ENCODE measurements around the gene ASCC3. TPM values are rescaled to one million over a fixed set of nuclear protein-coding genes. Genes with fewer than 3 reads are reported as not detected.

ASCC3 gene, protein sequence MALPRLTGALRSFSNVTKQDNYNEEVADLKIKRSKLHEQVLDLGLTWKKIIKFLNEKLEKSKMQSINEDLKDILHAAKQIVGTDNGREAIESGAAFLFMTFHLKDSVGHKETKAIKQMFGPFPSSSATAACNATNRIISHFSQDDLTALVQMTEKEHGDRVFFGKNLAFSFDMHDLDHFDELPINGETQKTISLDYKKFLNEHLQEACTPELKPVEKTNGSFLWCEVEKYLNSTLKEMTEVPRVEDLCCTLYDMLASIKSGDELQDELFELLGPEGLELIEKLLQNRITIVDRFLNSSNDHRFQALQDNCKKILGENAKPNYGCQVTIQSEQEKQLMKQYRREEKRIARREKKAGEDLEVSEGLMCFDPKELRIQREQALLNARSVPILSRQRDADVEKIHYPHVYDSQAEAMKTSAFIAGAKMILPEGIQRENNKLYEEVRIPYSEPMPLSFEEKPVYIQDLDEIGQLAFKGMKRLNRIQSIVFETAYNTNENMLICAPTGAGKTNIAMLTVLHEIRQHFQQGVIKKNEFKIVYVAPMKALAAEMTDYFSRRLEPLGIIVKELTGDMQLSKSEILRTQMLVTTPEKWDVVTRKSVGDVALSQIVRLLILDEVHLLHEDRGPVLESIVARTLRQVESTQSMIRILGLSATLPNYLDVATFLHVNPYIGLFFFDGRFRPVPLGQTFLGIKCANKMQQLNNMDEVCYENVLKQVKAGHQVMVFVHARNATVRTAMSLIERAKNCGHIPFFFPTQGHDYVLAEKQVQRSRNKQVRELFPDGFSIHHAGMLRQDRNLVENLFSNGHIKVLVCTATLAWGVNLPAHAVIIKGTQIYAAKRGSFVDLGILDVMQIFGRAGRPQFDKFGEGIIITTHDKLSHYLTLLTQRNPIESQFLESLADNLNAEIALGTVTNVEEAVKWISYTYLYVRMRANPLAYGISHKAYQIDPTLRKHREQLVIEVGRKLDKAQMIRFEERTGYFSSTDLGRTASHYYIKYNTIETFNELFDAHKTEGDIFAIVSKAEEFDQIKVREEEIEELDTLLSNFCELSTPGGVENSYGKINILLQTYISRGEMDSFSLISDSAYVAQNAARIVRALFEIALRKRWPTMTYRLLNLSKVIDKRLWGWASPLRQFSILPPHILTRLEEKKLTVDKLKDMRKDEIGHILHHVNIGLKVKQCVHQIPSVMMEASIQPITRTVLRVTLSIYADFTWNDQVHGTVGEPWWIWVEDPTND (N-terminal part only)
- total RNA-seq (2014; rRNA removed; shearing (Covaris generic)) = 47.2 and 61.8 TPM in 2 replicates

DNA sequence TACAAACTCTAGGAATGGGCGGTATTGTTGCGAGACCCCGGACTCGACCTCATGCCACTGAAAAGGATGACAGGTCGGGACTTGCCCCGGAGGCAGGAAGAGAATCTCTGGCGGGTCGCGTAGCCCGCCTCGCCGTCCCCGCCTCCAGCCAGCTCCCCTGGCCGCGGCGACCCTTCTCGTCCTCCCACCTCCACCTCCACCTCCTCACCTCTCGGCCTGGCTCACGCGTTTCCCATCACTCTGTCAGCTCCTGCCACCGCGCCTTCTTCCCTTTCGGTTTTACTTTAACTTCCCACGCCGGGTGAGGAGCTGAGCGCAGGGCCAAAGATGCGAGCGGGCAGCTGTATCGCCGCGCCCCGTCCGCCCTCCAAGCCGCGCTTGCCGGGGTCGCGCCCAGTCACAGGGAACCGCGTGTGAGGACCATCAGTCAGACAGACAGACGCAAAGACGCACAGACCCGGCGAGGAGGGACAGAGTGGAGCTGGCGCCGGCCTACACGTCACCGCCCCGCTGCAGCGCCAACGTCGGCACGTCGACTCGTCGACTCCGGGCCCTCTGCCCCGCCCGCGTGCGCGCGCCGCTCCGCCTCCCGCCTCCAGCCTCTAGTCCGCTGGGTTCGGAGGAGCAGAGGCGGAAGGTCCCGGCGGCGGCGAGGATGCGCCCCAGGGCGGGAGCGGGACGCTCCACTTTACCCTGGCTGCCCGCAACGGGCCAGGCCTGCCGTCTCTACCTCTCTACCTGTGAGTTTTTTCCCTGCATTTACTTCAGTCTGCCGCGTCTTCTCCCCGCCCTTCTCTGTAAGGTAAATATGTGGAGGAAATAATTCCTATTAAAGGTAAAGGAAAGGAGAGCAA, at the start of gene ASCC3:
Gene ASCC3 (minus strand): TSS at position 477 of the 854 bp plus-strand sequence. CDS start 13,332 bp downstream, outside the sequence.
- H3K4me3 ChIP-seq = peak within 1 kb of the TSS; percentile 80
- DNase-seq (ENCODE audit: low read depth in 1 of 2, low spot score in 2 of 2) = peak; percentile 90 to 94
- peaks cover 6% of the 10 kb centered on the region for H3K36me3 ChIP-seq
- H3K9me3 ChIP-seq (replicated peaks) = no peaks in the 10 kb centered on the region
- H3K27ac ChIP-seq = peak within 1 kb of the TSS; percentile 91
- H3K27me3 ChIP-seq (replicated peaks) = no peaks in the 10 kb centered on the region
- peaks cover 12% of the 10 kb centered on the region for H3K4me1 ChIP-seq (replicated peaks)

DNA sequence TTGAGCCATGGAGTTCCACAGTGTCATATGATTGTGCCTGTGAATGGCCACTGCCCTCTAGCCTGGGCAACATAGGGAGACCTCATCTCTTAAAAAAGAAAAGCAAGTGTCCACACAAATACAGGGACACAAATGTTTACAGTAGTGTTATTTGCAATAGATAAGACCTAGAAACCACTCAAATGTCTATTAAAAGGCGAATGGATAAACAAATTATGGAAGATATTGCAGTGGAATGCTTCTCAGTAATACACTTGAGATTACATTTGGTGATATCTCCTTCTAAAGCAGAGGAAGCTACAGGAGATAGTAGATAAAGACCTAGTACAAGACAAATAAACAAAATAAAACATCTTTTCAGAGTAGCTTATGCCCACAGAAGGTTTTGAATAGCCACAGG, 44.6 kb upstream of the ASCC3 start:
- Histone ChIP-seq H3K9me3 (replicated peaks) (no peaks in the 10 kb centered on the region; the same call in 1 of the 2 replicates), H3K4me1 (replicated peaks) (no peaks in the 10 kb centered on the region; the same call in 1 of the 2 replicates), H3K27ac (no peak overlapping the region), H3K27me3 (replicated peaks) (no peaks in the 10 kb centered on the region), H3K4me3 (no peak overlapping the region), H3K36me3 (no peaks in the 10 kb centered on the region)
- no peak for DNase-seq (ENCODE audit: low read depth in 1 of 2, low spot score in 2 of 2)

- H3K27me3 ChIP-seq (replicated peaks) = no peaks in the 10 kb centered on the region
- no peak for DNase-seq (ENCODE audit: low read depth in 1 of 2, low spot score in 2 of 2)
- H3K36me3 ChIP-seq = no peaks in the 10 kb centered on the region
- H3K27ac ChIP-seq = no peak overlapping the region
- H3K4me3 ChIP-seq = no peak overlapping the region
- H3K4me1 ChIP-seq (replicated peaks) = no peaks in the 10 kb centered on the region; the same call in 1 of the 2 replicates
- no peaks in the 10 kb centered on the region; the same call in 1 of the 2 replicates for H3K9me3 ChIP-seq (replicated peaks)
These were observed 43.6 kb upstream of the ASCC3 start for GRCh38 chr6:100924534-100925227.

GRCh38 chr6:100923481-100924165, 42.5 kb upstream of the ASCC3 start:
- no peaks in the 10 kb centered on the region for H3K36me3 ChIP-seq
- H3K4me1 ChIP-seq (replicated peaks) = no peaks in the 10 kb centered on the region; the same call in 1 of the 2 replicates
- H3K27me3 ChIP-seq (replicated peaks) = no peaks in the 10 kb centered on the region
- H3K27ac ChIP-seq = no peak overlapping the region
- no peaks in the 10 kb centered on the region; the same call in 1 of the 2 replicates for H3K9me3 ChIP-seq (replicated peaks)
- H3K4me3 ChIP-seq = no peak overlapping the region
- DNase-seq (ENCODE audit: low read depth in 1 of 2, low spot score in 2 of 2) = no peak

- DNase-seq (ENCODE audit: low read depth in 1 of 2, low spot score in 2 of 2) = no peak
- H3K4me1 ChIP-seq (replicated peaks) = no peaks in the 10 kb centered on the region; the same call in 1 of the 2 replicates
- no peaks in the 10 kb centered on the region for H3K27me3 ChIP-seq (replicated peaks)
- H3K9me3 ChIP-seq (replicated peaks) = no peaks in the 10 kb centered on the region
- H3K4me3 ChIP-seq = no peak overlapping the region
- H3K27ac ChIP-seq = no peak overlapping the region
- H3K36me3 ChIP-seq = no peaks in the 10 kb centered on the region
These were observed 39.0 kb upstream of the ASCC3 start for GRCh38 chr6:100920028-100920605.

GRCh38 chr6:100918152-100918551, 37.0 kb upstream of the ASCC3 start:
- Histone ChIP-seq H3K36me3 (no peaks in the 10 kb centered on the region), H3K9me3 (replicated peaks) (no peaks in the 10 kb centered on the region), H3K4me1 (replicated peaks) (no peaks in the 10 kb centered on the region; the same call in 1 of the 2 replicates), H3K4me3 (no peak overlapping the region), H3K27me3 (replicated peaks) (0 out of 2 replicates have a peak, but pooled peaks cover 2% of the 10 kb centered on the region), H3K27ac (no peak overlapping the region)
- DNase-seq (ENCODE audit: low read depth in 1 of 2, low spot score in 2 of 2) = no peak

DNA sequence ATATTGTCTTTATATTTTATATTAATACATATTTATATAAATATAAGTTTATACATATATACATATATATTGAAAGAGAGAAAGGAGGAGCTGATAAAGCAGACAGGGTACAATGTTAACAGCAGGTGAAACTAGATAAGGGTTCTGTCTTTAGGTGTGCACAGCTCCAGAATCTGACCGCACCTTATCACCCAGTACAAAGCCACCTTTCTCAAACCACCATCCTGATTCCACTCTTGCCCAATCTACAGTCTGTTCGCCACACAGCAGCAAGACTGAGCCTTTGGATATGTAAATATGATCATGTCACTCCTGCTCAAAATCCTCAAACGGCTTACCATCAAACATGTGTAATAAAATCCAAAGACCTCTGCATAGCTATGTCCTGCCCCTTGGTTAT, 34.7 kb upstream of the ASCC3 start:
- Histone ChIP-seq H3K36me3 (no peaks in the 10 kb centered on the region), H3K4me3 (no peak overlapping the region), H3K27me3 (replicated peaks) (0 out of 2 replicates have a peak, but pooled peaks cover 2% of the 10 kb centered on the region), H3K27ac (no peak overlapping the region), H3K9me3 (replicated peaks) (no peaks in the 10 kb centered on the region), H3K4me1 (replicated peaks) (no peaks in the 10 kb centered on the region)
- DNase-seq (ENCODE audit: low read depth in 1 of 2, low spot score in 2 of 2) = no peak

GRCh38 chr6:100913400-100914276, 32.5 kb upstream of the ASCC3 start:
- Histone ChIP-seq H3K9me3 (replicated peaks) (no peaks in the 10 kb centered on the region), H3K4me3 (no peak overlapping the region), H3K27ac (no peak overlapping the region), H3K27me3 (replicated peaks) (0 out of 2 replicates have a peak, but pooled peaks cover 2% of the 10 kb centered on the region), H3K4me1 (replicated peaks) (no peaks in the 10 kb centered on the region), H3K36me3 (no peaks in the 10 kb centered on the region)
- DNase-seq (ENCODE audit: low read depth in 1 of 2, low spot score in 2 of 2) = no peak

DNA sequence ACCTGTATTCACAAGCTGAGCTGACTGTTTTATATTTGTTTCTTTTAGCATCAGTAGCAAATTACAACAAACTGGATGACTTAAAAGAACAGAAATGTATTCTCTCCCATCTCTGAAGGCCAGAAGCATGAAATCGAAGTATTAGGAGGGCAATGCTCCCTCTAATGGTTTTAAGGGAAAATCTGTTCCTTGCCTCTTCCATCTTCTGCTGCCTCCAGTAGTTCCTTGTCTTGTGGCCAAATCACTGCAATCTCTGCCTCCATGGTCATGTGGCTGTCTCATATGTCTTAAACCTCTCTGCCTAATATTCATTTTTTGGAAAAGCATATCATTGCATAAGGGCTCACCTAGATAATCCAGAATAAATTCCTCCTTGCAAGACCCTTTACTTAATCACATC, 25.2 kb upstream of the ASCC3 start:
- Histone ChIP-seq H3K36me3 (no peaks in the 10 kb centered on the region), H3K9me3 (replicated peaks) (no peaks in the 10 kb centered on the region)
- DNase-seq (ENCODE audit: low read depth in 1 of 2, low spot score in 2 of 2) = no peak

DNA sequence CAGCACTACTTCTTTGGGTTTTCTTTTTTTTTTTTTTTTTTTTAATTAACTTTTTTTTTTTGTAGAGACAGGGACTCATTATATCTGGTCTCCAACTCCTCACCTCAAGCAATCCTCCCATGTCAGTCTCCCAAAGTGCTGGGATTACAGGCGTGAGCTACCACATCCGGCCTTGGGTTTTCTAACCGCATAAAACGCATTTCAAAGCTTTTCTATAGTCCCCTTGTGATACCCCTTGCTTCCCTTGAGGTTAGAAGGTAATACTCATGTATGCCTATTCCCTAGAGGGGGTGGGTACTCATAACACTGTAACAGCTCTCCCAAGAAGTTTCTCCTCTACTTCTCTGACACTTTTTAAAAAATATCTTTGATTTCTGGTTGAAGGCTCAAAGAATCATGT, 23.9 kb upstream of the ASCC3 start:
- Histone ChIP-seq H3K36me3 (no peaks in the 10 kb centered on the region), H3K27ac (no peak overlapping the region), H3K9me3 (replicated peaks) (no peaks in the 10 kb centered on the region), H3K4me3 (no peak overlapping the region), H3K4me1 (replicated peaks) (no peaks in the 10 kb centered on the region), H3K27me3 (replicated peaks) (peaks cover 6% of the 10 kb centered on the region; the same call in 1 of the 2 replicates)
- no peak for DNase-seq (ENCODE audit: low read depth in 1 of 2, low spot score in 2 of 2)

More for the DNA sequence above, 25.2 kb upstream of the ASCC3 start:
- Histone ChIP-seq H3K27me3 (replicated peaks) (peaks cover 4% of the 10 kb centered on the region; the same call in 1 of the 2 replicates), H3K27ac (no peak overlapping the region), H3K4me3 (no peak overlapping the region), H3K4me1 (replicated peaks) (no peaks in the 10 kb centered on the region)

DNA sequence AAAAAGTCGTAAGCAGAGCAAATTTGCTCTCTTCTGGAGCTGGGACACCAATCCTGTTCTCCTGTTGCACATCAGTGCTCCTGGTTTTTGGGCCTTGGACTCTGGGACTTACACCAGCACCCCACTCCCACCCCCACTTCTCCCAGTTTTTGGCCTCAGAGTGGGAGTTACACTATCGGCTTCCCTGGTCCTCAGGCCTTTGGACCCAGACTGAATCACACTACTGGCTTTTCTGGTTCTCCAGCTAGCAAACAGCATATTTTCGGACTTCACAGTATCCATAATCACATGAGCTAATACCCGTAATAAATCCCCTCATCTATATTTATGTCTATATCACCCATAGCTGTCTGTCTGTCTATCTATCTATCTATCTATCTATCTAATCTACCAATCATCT, 23.2 kb upstream of the ASCC3 start:
- H3K9me3 ChIP-seq (replicated peaks) = no peaks in the 10 kb centered on the region
- H3K27ac ChIP-seq = no peak overlapping the region
- H3K36me3 ChIP-seq = no peaks in the 10 kb centered on the region
- peaks cover 6% of the 10 kb centered on the region; the same call in 1 of the 2 replicates for H3K27me3 ChIP-seq (replicated peaks)
- H3K4me3 ChIP-seq = no peak overlapping the region
- no peaks in the 10 kb centered on the region for H3K4me1 ChIP-seq (replicated peaks)
- DNase-seq (ENCODE audit: low read depth in 1 of 2, low spot score in 2 of 2) = no peak
